ENCODE data around the gene CFAP65.

Gene CFAP65

DNA sequence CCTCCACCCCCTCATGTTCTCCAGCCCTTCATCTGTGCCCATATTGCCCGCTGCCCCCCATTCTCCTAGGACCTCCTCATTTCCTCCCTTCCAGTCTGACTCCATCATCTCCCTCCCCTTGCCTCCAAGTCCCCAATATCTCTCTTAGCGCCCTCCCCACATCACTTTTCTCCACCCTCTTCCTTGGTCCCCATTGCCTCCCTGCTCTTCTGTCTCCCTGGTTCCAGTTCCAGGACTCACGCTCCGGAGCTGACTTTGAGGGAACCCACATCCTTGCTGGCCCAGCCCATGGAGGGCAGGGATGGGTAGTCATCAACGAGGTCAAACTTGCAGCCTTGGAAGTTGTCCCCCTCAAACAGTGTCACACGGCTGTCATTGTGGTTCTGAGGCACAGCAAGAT lies 50.7 kb downstream of the CFAP65 start:
- DNase-seq: no peak

GRCh38 chr2:218990052-218990451 lies 51.3 kb downstream of the CFAP65 start:
- DNase-seq: no peak

DNA sequence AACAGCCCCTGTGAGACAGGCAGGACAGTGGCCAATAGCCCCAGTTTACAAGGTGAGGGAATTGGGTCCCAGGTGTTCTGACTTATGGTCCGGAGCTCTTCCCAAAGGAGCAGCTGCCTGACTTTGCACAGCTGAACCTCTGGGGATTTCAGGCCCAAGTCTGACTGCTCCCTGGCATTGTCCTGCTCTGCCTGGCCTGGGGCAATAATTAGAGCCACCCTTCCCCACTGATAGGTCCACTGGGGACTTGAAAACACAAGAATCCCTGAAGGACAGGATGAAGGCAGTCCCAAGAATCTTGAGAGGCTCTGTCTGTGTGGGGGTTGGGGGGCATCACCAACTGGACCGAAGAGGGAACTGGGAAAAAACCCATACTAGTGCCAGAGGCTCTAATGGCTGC lies 52.7 kb downstream of the CFAP65 start:
- no peak for DNase-seq

DNA sequence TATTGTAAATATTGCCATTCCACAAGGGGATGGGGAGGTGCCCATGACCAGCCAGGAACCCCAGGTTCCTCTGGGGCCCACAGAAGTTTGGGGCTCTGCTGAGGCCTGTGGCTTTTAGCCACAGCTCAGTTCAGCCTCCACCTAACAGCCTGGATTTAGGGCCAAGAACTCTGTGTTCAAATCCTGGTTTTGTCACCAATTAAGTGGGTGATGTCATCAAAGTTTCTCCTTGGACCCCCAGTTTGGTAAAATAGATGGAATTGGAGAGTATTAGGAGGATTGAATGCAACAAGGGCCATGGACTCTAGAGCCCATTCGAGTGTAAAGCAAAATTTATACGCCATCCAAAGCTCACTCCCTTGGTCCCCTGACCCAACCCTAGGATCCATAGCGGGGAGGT lies 53.2 kb downstream of the CFAP65 start:
- no peak for DNase-seq

- DNase-seq: no peak
Observed at GRCh38 chr2:218986148-218986761, 55.1 kb downstream of the CFAP65 start.

DNA sequence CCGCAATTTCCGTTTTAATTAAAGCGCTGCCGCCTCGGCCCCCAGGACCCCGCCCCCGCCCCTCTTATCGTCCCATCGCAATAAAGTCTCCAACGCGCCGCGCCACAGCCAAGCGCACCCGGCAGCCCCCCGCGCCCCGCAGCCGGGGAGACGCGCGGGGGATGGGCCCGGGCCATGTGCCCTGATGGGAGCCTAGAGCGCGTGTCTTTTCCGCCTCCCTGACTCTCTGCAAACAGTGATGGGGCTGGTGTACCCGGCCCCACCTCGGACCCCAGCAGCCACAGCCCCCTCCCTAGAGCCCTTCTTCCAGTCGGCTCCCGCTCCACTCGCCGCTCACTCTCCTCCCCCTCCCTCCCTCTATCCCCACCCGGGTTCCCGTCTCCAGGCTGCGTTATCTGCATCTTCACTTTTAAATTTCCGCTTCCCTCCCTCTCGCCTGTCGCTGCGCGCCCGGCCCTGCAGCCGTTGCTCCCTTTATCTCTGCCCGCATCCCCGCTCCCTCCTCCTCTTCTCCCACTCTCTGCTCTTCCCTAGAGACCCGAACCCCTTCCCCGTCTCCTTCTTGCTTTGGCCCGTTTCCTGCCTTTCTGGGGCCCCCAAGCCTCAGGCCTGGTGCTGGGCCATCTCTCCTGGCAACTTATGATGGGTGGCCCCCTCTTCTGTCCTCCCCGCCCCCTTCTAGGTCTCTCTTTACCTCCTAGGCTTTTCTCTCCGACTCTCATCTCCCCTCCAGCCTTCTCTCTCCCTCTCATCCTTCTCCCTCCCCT lies 55.8 kb downstream of the CFAP65 start:
- no peak for DNase-seq

DNA sequence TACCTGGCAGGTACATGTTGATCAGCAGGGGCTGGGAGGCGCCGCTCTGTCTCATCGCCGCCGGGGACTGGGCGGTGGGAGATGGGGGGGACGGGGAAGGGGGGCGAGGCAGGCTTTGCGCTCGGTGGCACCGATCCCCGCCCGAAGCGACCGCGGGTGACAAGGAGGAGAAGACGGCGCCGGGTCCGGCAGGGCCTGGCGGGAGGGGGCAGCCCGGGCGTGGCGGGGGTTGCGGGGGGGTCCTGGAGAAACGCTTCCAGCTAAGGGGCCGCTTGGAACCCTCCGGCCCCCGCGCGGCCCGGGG lies 56.3 kb downstream of the CFAP65 start, which contains the start of gene FEV:
TSS of gene FEV (minus strand) at position 164 of the 304 bp plus-strand sequence. CDS start at position 55, 109 bp downstream.
- DNase-seq: no peak

DNA sequence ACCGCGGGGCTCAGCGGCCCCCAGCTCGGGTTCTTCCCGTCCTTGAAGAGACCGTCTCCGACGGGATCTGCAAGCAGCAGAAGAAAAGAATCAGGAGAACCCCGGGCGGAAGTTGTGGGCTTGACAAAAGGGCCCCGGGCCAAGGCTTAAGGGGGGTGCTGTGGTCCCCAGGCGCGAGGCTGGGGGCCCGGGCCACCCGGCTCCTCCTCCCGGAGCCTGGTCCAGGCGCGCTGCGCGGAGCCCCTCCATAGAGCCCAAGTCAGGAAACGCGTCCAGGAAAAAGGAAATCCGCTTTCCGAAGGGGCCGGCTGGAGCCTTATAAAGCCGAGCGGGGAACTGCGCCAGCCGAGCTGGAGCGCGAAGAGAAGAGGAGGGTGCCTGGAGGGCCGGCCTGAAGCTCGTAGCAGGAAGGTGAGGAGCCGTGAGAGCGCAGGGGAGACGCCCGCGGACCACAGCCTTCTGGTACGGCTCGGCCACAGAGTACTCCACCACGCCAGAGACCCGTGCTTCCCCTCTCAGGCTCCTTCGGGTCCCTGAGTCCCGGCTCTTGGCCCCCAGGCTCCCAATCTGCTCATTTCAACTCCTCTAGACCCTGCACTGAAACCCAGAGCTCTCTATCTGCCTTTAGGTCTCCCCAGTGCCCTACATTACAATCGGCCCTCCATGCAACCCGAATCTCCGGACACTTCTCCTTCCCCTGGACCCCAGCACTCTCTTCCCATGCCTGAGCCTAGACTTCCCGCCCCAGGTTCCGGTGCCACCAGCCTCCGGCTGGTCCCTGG lies 56.9 kb downstream of the CFAP65 start:
- DNase-seq: no peak

GRCh38 chr2:218983934-218984238 lies 57.4 kb downstream of the CFAP65 start:
- DNase-seq: no peak

- no peak for DNase-seq
Observed at GRCh38 chr2:218983263-218983933, 57.9 kb downstream of the CFAP65 start.

- DNase-seq: no peak
Observed at GRCh38 chr2:218982586-218983262, 58.6 kb downstream of the CFAP65 start.

GRCh38 chr2:218981881-218982585 lies 59.3 kb downstream of the CFAP65 start:
- DNase-seq: no peak

DNA sequence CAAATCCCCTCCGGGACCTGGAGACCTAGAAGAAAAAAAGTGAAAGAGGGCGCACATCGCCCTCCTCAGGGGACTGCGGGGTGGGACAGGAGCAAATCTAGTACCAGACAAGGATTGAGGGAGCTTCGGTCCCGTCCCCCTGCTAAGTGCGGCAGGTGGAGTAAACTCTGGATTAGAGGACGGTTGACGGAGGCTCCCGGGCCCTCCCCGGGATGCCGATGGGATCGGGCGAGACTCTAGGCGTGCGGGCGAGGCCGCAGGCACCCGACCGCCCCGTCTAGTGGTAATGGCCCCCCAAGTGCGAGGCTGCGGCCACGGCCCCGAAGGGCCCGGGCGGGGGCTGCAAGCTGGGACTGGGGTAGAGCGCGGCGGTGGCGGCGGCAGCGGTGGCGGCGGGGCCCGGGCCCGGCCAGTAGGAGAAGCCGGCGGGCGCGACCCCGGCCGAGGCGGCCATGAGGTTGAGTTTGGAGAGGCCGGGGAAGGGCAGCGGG lies 59.9 kb downstream of the CFAP65 start:
- DNase-seq: no peak

DNA sequence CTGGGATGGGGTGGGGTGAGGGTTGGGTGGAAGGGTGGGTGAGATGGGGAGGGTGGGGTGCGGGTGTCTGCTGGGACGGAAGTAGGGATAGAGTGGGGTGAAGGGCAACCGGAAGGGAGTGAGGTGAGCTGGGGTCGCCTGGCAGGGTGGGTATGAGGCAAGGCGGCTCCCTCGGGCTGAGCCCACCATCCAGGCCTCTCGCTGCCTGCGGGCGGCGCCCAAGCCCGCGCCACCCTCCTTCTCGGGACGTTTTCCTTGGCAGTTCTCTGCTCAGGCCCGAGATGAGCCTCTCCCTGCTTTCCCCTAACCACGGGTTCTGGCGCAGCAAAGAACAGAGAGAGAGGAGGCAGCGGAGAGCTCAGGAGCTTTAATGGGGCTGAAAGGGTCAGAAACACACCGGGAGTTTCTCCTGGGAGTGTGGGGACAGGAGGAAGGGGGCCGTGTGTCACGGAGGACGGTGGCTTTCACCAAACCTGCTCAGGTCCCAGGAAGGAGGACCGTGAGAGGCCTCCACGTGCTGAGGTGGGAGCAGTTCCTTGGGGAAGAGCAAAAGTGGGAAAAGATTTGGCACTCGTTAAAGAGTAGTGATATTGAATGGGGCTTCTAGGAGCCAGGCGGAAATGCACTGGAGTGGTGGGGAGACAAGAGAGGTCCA lies 60.5 kb downstream of the CFAP65 start:
- no peak for DNase-seq

DNA sequence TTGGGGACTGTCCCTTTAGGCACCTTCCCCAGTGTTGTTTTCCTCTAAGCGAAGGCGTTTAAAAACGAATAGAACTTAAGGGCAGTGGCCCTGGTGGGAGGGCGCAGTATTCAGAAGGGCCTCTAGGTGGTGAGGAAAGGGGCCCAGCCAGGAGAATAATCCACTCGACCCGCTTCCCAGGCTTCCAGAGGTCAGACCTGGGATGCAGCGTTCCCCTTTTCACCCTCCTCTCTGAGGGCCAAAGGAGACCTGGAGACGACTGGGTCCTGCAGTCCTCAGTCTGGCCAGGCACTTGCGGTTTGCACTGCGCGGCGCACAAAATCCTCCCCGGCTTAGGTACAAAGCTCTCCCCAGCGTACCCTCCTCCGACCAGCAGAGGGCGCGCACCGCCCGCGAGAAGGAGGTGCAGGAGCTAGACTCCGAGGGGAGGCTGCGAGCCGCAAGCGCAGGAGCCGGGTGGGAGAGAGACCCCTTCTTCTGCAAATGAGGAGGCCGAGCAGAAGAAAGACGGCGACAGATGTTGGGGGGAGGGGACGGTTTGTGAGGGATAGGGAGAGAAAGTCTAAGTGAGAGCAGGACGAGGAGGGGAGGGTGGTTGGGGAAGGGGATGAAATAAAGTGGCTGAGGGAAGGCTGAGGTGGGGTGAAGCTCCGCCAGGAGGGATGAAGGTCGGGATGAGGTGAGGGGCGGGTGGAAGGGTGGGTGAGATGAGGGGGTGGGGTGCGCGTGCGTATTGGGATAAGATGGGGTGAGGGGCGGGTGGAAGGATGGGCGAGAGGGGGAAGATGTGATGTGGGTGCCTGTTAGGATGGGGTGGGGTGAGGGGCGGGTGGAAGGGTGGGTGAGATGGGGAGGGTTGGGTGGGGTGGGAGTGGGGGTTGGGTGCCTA lies 61.2 kb downstream of the CFAP65 start:
- peak; percentile 78 for DNase-seq

DNA sequence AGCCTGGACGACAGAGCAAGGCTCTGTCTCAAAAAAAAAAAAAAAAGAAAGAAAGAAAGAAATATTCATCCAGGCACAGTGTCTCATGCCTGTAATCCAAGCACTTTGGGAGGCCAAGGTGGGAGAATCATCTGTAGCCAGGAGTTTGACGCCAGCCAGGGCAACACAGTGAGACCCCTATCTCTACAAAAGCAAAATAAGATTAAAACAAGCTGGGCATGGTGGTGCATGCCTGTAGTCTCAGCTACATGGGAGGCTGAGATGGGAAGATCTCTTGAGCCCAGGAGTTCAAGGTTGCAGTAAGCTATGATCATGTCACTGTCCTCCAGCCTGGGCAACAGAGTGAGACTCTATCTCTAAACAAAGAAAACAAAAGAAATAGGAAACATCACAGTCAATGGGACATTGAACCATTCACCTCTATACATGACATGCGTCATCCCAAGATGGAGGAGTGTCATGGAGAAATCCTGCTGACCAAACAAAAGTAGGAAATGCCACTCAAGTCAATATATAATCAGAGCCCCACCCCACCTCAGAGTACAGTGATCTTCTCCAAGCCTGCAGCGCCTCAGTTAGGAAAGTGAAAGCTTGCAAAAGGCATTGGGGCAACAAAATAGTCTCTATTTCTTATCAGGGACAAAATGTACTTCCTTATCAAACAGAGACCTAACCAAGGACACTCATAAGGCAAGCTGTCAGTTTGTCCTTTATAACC lies 66.1 kb downstream of the CFAP65 start:
- no peak for DNase-seq

- DNase-seq: no peak
Observed at GRCh38 chr2:218970894-218971293, 70.4 kb downstream of the CFAP65 start.

DNA sequence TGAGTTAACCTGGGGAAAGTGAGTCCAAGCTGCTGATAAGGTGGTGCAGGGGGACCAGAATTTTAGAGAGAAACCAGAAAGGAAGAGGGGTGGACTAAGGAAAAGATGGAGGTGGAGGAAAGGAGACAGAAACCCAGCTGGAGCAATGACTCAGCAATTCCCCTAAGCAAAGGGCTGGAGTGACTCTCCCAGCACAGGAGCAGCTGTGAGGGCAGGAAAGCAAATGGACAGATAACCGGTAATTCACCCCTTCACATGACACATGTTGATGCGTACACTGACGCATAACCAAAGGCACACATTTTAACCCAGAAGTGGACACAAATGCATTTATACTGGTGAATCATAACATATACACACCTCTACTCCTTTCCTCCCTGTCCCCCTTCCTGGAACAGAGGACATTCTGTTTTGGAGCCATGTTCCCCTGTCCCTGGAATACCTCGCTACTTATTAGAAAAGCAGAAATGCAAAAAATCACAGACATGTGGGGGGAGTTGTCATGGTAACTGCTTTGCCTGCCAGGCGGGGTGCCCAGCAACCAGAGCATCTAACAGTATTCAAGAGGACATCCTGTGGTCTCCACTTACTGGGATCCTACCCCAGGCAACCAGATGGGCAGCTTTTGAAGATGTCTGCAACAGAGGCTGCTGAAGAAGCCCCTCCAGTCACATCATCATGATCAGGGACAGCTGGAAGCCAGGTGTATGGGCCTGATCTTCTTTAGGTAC lies 77.1 kb downstream of the CFAP65 start:
- DNase-seq: no peak

- no peak for DNase-seq
Observed at GRCh38 chr2:218963601-218964000, 77.7 kb downstream of the CFAP65 start.
